Tibial artery (tissue), 4 donors: ENCODE results near the gene TRIM33.
"Not testable (repeated sequence)": the region's sequence is repeated elsewhere in the genome, so short reads cannot be mapped to it uniquely, and the experiment has no call there.

Experiments
- DNase-seq, 2 donors: peaks; one replicate each; pipeline ENCODE4 v3.0.0-alpha.2; 2019
- H3K27ac ChIP-seq, 2 donors: fragments of 200-600 bp; sonication (generic) in 1 of 2; 1 replicate in 1 of 2; 2 replicates in 1 of 2; pipeline ENCODE4 v1.5.1; 2018 to 2019; ENCODE audit warnings: mild to moderate bottlenecking in 1 of 2
- H3K27me3 ChIP-seq, 2 donors: fragments of 200-600 bp; sonication (generic) in 1 of 2; one replicate each; pipeline versions ENCODE4 v1.5.1 to v1.6.0; 2016 to 2019
- H3K36me3 ChIP-seq, 3 donors: fragments of 200-600 bp; sonication (generic) in 2 of 3; one replicate each; pipeline ENCODE4 v1.5.1; 2016 to 2019; ENCODE audit warnings: mild to moderate bottlenecking in 2 of 3
- H3K4me1 ChIP-seq, 4 donors: fragments of 200-600 bp; sonication (generic) in 2 of 4; 1 replicate in 3 of 4; 2 replicates in 1 of 4; pipeline ENCODE4 v1.5.1; 2016 to 2019
- H3K4me3 ChIP-seq, 2 donors: fragments of 200-600 bp; sonication (generic) in 1 of 2; 1 replicate in 1 of 2; 2 replicates in 1 of 2; pipeline ENCODE4 v1.5.1; 2018 to 2019; ENCODE audit warnings: mild to moderate bottlenecking in 2 of 2
- H3K9me3 ChIP-seq, 3 donors: fragments of 200-600 bp; sonication (generic) in 1 of 3; one replicate each; pipeline ENCODE4 v1.5.1; 2016 to 2019
- intact Hi-C: fragments of 100-400 bp; cut with DNase I; formaldehyde crosslinking; loops from one replicate; pipeline ENCODE4 v1.15.0; 2023; ENCODE audit warnings: low total_unique reads
- TF ChIP-seq, protein P1 (sequence below), 2 experiments: fragments of 200-600 bp in 1 of 2; fragments of 450-650 bp in 1 of 2; IDR thresholded peaks; one replicate each; pipeline ENCODE4 v1.5.1; 2017 to 2019; ENCODE audit warnings: antibody characterized with exemption in 2 of 2, mild to moderate bottlenecking in 1 of 2, moderate library complexity in 1 of 2

The TRIM33 gene

DNA sequence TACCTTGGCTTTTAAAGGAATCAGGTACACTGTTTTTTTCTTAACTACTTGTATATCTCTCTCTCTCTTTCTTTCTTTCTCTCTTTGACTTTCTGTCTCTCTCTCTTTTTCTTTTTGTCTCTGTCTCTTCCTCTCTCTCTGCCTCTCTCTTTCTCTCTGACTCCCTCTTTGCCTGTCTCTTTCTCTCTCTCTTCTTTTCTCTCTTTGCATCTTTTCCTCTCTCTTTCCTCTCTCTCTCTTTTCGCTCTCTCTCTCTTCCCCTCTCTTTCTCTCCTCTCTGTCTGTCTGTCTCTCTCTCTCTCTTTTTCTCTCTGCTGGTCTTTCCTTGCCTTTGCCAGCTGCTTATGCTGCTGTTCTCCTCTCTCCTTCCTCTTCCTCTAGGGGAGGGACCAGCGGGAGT, 143.2 kb downstream of the TRIM33 start:
- no peaks in the 10 kb centered on the region for H3K36me3 ChIP-seq
- DNase-seq = no peak
- intact Hi-C loops = no loop called here
- no peaks in the 10 kb centered on the region for H3K27me3 ChIP-seq
- no peak overlapping the region for H3K4me3 ChIP-seq
- TF ChIP-seq, protein P1, sequence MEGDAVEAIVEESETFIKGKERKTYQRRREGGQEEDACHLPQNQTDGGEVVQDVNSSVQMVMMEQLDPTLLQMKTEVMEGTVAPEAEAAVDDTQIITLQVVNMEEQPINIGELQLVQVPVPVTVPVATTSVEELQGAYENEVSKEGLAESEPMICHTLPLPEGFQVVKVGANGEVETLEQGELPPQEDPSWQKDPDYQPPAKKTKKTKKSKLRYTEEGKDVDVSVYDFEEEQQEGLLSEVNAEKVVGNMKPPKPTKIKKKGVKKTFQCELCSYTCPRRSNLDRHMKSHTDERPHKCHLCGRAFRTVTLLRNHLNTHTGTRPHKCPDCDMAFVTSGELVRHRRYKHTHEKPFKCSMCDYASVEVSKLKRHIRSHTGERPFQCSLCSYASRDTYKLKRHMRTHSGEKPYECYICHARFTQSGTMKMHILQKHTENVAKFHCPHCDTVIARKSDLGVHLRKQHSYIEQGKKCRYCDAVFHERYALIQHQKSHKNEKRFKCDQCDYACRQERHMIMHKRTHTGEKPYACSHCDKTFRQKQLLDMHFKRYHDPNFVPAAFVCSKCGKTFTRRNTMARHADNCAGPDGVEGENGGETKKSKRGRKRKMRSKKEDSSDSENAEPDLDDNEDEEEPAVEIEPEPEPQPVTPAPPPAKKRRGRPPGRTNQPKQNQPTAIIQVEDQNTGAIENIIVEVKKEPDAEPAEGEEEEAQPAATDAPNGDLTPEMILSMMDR (IDR thresholded peaks at IDR 0.05) = no peak
- H3K4me1 ChIP-seq = peaks cover 0 to 51% (median 13%) of the 10 kb centered on the region in 4 donors
- peaks cover 0 to 15% (median 13%) of the 10 kb centered on the region in 3 donors for H3K9me3 ChIP-seq
- peak overlapping the region; percentile 78 to 83 for H3K27ac ChIP-seq

DNA sequence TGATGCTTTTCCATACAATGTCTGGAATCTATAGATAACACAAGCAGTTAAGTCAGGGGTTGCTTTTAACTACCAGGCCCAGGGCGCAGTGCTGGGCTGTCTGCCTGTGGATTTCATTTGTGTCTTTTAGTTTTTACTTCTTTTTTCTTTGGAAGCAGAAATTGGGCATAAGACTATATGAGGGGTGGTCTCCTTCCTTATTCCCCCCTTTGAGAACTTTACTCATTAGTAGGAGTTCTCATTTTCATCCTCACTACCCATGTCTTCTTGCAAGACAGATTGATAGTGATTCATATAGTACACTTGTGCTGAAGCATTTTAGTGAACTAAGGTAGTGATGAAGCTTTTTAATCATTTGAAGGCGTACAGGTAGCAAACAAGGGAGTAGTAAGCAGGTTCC, 147.8 kb downstream of the TRIM33 start:
- H3K27me3 ChIP-seq, H3K4me3 ChIP-seq, intact Hi-C loops, H3K36me3 ChIP-seq, DNase-seq, H3K27ac ChIP-seq, H3K4me1 ChIP-seq: not testable (repeated sequence)
- peaks cover 0 to 23% (median 17%) of the 10 kb centered on the region in 3 donors for H3K9me3 ChIP-seq

DNA sequence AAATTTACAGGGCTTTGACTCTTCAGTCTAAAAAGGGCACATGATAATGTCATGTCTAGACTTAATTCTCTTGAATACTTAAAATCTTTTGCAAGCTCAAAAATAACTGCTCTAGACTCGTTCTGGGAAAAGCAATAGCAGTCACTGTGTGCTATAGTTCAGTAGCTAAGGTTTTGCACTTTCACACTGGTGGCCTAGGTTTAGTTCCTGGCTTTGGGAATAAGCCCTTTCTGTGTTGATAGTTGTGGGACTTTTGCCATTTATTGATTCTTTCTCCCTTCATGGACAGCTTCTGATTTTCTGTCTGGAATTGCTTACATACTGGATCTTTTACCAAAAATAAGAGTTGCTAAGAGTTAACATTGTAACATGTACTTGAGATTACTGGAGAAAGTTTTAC, 151.2 kb downstream of the TRIM33 start:
- Histone ChIP-seq H3K36me3 (no peaks in the 10 kb centered on the region), H3K4me1 (no peaks in the 10 kb centered on the region), H3K27ac (peak overlapping the region in 1 of 2 donors; percentile 34), H3K4me3 (no peak overlapping the region), H3K27me3 (no peaks in the 10 kb centered on the region), H3K9me3 (peaks cover 0 to 23% (median 17%) of the 10 kb centered on the region in 3 donors)
- TF ChIP-seq, protein P1 (IDR thresholded peaks at IDR 0.05) = no peak
- intact Hi-C loops = no loop called here
- no peak for DNase-seq

DNA sequence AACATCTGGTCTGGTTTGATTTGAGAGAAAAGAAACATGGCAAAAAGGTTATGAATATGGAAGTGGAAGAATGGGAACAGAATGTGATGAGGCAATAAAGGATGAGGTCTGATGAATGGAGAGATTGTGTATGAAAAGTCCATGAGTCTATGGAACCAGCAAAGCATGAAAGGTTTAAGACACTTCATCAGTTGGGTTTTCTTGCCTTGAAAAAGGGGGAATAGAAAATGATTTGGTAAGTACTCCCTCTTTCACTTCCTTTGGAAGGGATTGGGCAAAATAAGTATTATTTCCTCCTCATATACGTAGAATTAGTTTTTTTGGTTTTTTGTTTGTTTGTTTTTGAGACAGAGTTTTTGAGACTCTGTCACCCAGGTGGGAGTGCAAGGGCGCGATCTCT, 155.8 kb downstream of the TRIM33 start:
- Histone ChIP-seq H3K9me3 (no peaks in the 10 kb centered on the region), H3K36me3 (no peaks in the 10 kb centered on the region), H3K4me1 (peaks cover 0 to 17% (median 15%) of the 10 kb centered on the region in 4 donors), H3K27ac (no peak overlapping the region), H3K27me3 (no peaks in the 10 kb centered on the region), H3K4me3 (no peak overlapping the region)
- intact Hi-C loops = no loop called here
- DNase-seq = no peak
- TF ChIP-seq, protein P1 (IDR thresholded peaks at IDR 0.05) = no peak

GRCh38 chr1:114353262-114353661, 157.7 kb downstream of the TRIM33 start:
- DNase-seq = peak; percentile 48 to 84
- peak overlapping the region; percentile 30 to 34 for H3K27ac ChIP-seq

GRCh38 chr1:114352797-114353196, 158.2 kb downstream of the TRIM33 start:
- Histone ChIP-seq H3K4me3 (no peak overlapping the region), H3K4me1 (peaks cover 0 to 17% (median 15%) of the 10 kb centered on the region in 4 donors), H3K36me3 (no peaks in the 10 kb centered on the region), H3K27me3 (no peaks in the 10 kb centered on the region), H3K9me3 (no peaks in the 10 kb centered on the region), H3K27ac (peak overlapping the region; percentile 30 to 34)
- TF ChIP-seq, protein P1 (IDR thresholded peaks at IDR 0.05) = no peak
- no peak for DNase-seq
- intact Hi-C loops = loop anchor here (5.0 kb wide), 1 partner anchor 35 kb away; no protein-coding TSS in a partner anchor

More at GRCh38 chr1:114353262-114353661, 157.7 kb downstream of the TRIM33 start:
- TF ChIP-seq, protein P1 (IDR thresholded peaks at IDR 0.05) = no peak
- no peaks in the 10 kb centered on the region for H3K27me3 ChIP-seq
- peaks cover 0 to 17% (median 15%) of the 10 kb centered on the region in 4 donors for H3K4me1 ChIP-seq
- intact Hi-C loops = loop anchor here (5.0 kb wide), 1 partner anchor 34 kb away; no protein-coding TSS in a partner anchor
- no peak overlapping the region for H3K4me3 ChIP-seq
- no peaks in the 10 kb centered on the region for H3K36me3 ChIP-seq
- H3K9me3 ChIP-seq = no peaks in the 10 kb centered on the region
